Measurements from ENCODE around the gene PPBP.
A peak's percentile ranks its signal among the peaks of the same experiment; 100 is the strongest.

The PPBP gene

GRCh38 chr4:73947239-73947985, 40.6 kb downstream of the PPBP start:
- peak in 1 of 2 experiments; percentile 67 for DNase-seq

GRCh38 chr4:73945674-73946449, 42.1 kb downstream of the PPBP start:
- no peak for DNase-seq

- DNase-seq: no peak
Observed at GRCh38 chr4:73945140-73945539, 42.9 kb downstream of the PPBP start.

- no peak for DNase-seq
Observed at GRCh38 chr4:73944061-73944875, 43.7 kb downstream of the PPBP start.

GRCh38 chr4:73943555-73943954, 44.4 kb downstream of the PPBP start:
- no peak for DNase-seq

GRCh38 chr4:73936969-73937368, 51.0 kb downstream of the PPBP start:
- DNase-seq: no peak

Measured in NCI-H2081 (cell line).